MCF 10A (cell line): Measurements from ENCODE around the gene SAMD4A. TPM values are rescaled to one million over a fixed set of nuclear protein-coding genes. Genes with fewer than 3 reads are reported as not detected.
"Not testable (repeated sequence)": the region's sequence is repeated elsewhere in the genome, so short reads cannot be mapped to it uniquely, and the experiment has no call there.

Source experiments
- BruUV-seq: library from RNA; stranded (reverse); fragments of 400-500 nt; replicated peaks from 2 replicates; lab custom pipeline; 2021; lab: Mats Ljungman, UMichigan
- CTCF ChIA-PET: fragments of 300-600 bp; sonication (Branson Sonifier 250); formaldehyde crosslinking; extraction: SDS; loops from one replicate; lab custom pipeline; 2021; ENCODE audit warnings: antibody characterized with exemption, inconsistent platforms; lab: Yijun Ruan, JAX
- POLR2A ChIA-PET: fragments of 300-600, 350-650 bp; sonication (Branson Sonifier 250); formaldehyde crosslinking; extraction: SDS; loops from one replicate; lab custom pipeline; 2020; ENCODE audit warnings: antibody characterized with exemption, inconsistent platforms; lab: Yijun Ruan, JAX
- DNase-seq: peaks from one replicate; pipeline ENCODE4 v3.0.0-alpha.2; 2018; ENCODE audit not compliant: unreplicated experiment
- H3K27ac Mint-ChIP-seq: one replicate; pipeline ENCODE4 v1.8.0; 2022; ENCODE audit warnings: mild to moderate bottlenecking, low read depth, mixed read lengths; ENCODE audit not compliant: unreplicated experiment
- H3K27me3 Mint-ChIP-seq: one replicate; pipeline ENCODE4 v1.8.0; 2022; ENCODE audit warnings: mixed read lengths; ENCODE audit not compliant: insufficient read depth, unreplicated experiment
- H3K36me3 Mint-ChIP-seq: one replicate; pipeline ENCODE4 v1.8.0; 2022; ENCODE audit warnings: mild to moderate bottlenecking, moderate library complexity, mixed read lengths; ENCODE audit not compliant: insufficient read depth, unreplicated experiment
- H3K4me1 Mint-ChIP-seq: one replicate; pipeline ENCODE4 v1.8.0; 2022; ENCODE audit warnings: mixed read lengths; ENCODE audit not compliant: insufficient read depth, unreplicated experiment
- H3K4me3 Mint-ChIP-seq: one replicate; pipeline ENCODE4 v1.8.0; 2022; ENCODE audit warnings: mild to moderate bottlenecking, moderate library complexity, mixed read lengths; ENCODE audit not compliant: unreplicated experiment
- H3K9me3 Mint-ChIP-seq: one replicate; pipeline ENCODE4 v1.8.0; 2022; ENCODE audit warnings: mixed read lengths; ENCODE audit not compliant: unreplicated experiment
- CTCF ChIP-seq: fragments of 200-600 bp; IDR thresholded peaks from one replicate; pipeline ENCODE4 v1.8.0; 2022; ENCODE audit warnings: antibody characterized with exemption, mild to moderate bottlenecking; ENCODE audit not compliant: unreplicated experiment
- intact Hi-C: fragments of 100-400 bp; cut with micrococcal nuclease; formaldehyde crosslinking; loops from 2 replicates; pipeline ENCODE4 v1.14.1; 2022
- total RNA-seq: library from RNA; stranded (reverse); gene quantifications from 2 replicates; pipeline ENCODE4 v1.2.3, GENCODE V29; 2022

SAMD4A gene
- total RNA-seq, 1 experiment from 2014 or later: 63.5 TPM

GRCh38 chr14:54749727-54750126 lies 182.8 kb downstream of the SAMD4A start:
- CTCF ChIA-PET: no interaction called here
- DNase-seq: no peak
- Mint-ChIP-seq H3K27me3 (no peaks in the 10 kb centered on the region), H3K9me3 (no peaks in the 10 kb centered on the region), H3K27ac (no peak overlapping the region), H3K36me3 (peaks cover 28% of the 10 kb centered on the region), H3K4me1 (no peaks in the 10 kb centered on the region), H3K4me3 (no peak overlapping the region)
- POLR2A ChIA-PET: no interaction called here
- no TSS peak for BruUV-seq
- intact Hi-C loops: no loop called here
- TF ChIP-seq CTCF: no peak

GRCh38 chr14:54752611-54753010 lies 185.7 kb downstream of the SAMD4A start:
- DNase-seq, H3K4me1 Mint-ChIP-seq, POLR2A ChIA-PET, intact Hi-C loops, H3K27ac Mint-ChIP-seq, H3K27me3 Mint-ChIP-seq, H3K9me3 Mint-ChIP-seq, H3K4me3 Mint-ChIP-seq, BruUV-seq: not testable (repeated sequence)
- H3K36me3 Mint-ChIP-seq: peaks cover 33% of the 10 kb centered on the region
- CTCF ChIA-PET: interaction anchor here (0.7 kb wide), 1 partner anchor 12 kb away, joined by 3 read pairs; no protein-coding TSS in a partner anchor

GRCh38 chr14:54753396-54753795 lies 186.5 kb downstream of the SAMD4A start:
- DNase-seq, BruUV-seq, H3K27me3 Mint-ChIP-seq, H3K4me1 Mint-ChIP-seq, intact Hi-C loops, H3K27ac Mint-ChIP-seq, POLR2A ChIA-PET, H3K9me3 Mint-ChIP-seq, H3K4me3 Mint-ChIP-seq: not testable (repeated sequence)
- CTCF ChIA-PET: interaction anchor here (0.7 to 1.2 kb wide), 3 partner anchors 13 to 43 kb away, joined by 3 to 5 read pairs (median 3); no protein-coding TSS in a partner anchor
- peaks cover 39% of the 10 kb centered on the region for H3K36me3 Mint-ChIP-seq

- Mint-ChIP-seq H3K27me3 (no peaks in the 10 kb centered on the region), H3K27ac (no peak overlapping the region), H3K9me3 (no peaks in the 10 kb centered on the region), H3K36me3 (peaks cover 43% of the 10 kb centered on the region), H3K4me1 (no peaks in the 10 kb centered on the region), H3K4me3 (no peak overlapping the region)
- no TSS peak for BruUV-seq
- ChIA-PET CTCF (interaction anchor here (0.7 to 1.2 kb wide), 4 partner anchors 19 to 1365 kb away, joined by 3 to 5 read pairs (median 4); no protein-coding TSS in a partner anchor), POLR2A (no interaction called here)
- DNase-seq: no peak
- no peak for TF ChIP-seq CTCF
- intact Hi-C loops: no loop called here
Observed at GRCh38 chr14:54754116-54754622, 187.2 kb downstream of the SAMD4A start.

GRCh38 chr14:54754623-54755386 lies 187.9 kb downstream of the SAMD4A start:
- intact Hi-C loops: no loop called here
- H3K27me3 Mint-ChIP-seq: no peaks in the 10 kb centered on the region
- TF ChIP-seq CTCF: no peak
- no peak for DNase-seq
- ChIA-PET POLR2A (no interaction called here), CTCF (interaction anchor here (0.7 kb wide), 2 partner anchors 189 to 1366 kb away, joined by 3 to 5 read pairs; no protein-coding TSS in a partner anchor)
- H3K27ac Mint-ChIP-seq: no peak overlapping the region
- no TSS peak for BruUV-seq
- no peak overlapping the region for H3K4me3 Mint-ChIP-seq
- no peaks in the 10 kb centered on the region for H3K9me3 Mint-ChIP-seq
- H3K4me1 Mint-ChIP-seq: no peaks in the 10 kb centered on the region
- peaks cover 42% of the 10 kb centered on the region for H3K36me3 Mint-ChIP-seq
